ENCODE data around the gene CLEC18A. TPM values are rescaled to one million over a fixed set of nuclear protein-coding genes. Genes with fewer than 3 reads are reported as not detected.
"Not testable (repeated sequence)": the region's sequence is repeated elsewhere in the genome, so short reads cannot be mapped to it uniquely, and the experiment has no call there.

The CLEC18A gene
- total RNA-seq, 4 donors from 2014 or later = 0.67 to 1.1 TPM; not detected in 2

GRCh38 chr16:69963312-69963711 lies 12.2 kb downstream of the CLEC18A start:
- H3K9me3 ChIP-seq; H3K27me3 ChIP-seq; H3K4me1 ChIP-seq; intact Hi-C loops (cut with DNase I; ENCODE audit: low total_unique reads); DNase-seq; H3K4me3 ChIP-seq; H3K36me3 ChIP-seq; H3K27ac ChIP-seq: not testable (repeated sequence)

- H3K9me3 ChIP-seq; H3K27me3 ChIP-seq; intact Hi-C loops (cut with DNase I; ENCODE audit: low total_unique reads); H3K4me1 ChIP-seq; H3K36me3 ChIP-seq: not testable (repeated sequence)
- TF ChIP-seq POLR2A (IDR thresholded peaks at IDR 0.05) = peak in 1 of 2 donors; percentile 26
- DNase-seq = peak; percentile 28 to 59
- Histone ChIP-seq H3K4me3 (peak overlapping the region in 1 of 2 donors; percentile 46), H3K27ac (peak overlapping the region; percentile 71 to 72)
These were observed 14.0 kb downstream of the CLEC18A start for GRCh38 chr16:69964960-69965660.

- H3K27ac ChIP-seq = peak overlapping the region; percentile 71 to 72
- H3K27me3 ChIP-seq; H3K4me1 ChIP-seq; intact Hi-C loops (cut with DNase I; ENCODE audit: low total_unique reads); DNase-seq; H3K36me3 ChIP-seq; H3K9me3 ChIP-seq: not testable (repeated sequence)
- H3K4me3 ChIP-seq = peak overlapping the region in 1 of 2 donors; percentile 46
These were observed 14.5 kb downstream of the CLEC18A start for GRCh38 chr16:69965661-69966054.

- DNase-seq; intact Hi-C loops (cut with DNase I; ENCODE audit: low total_unique reads); H3K27me3 ChIP-seq: not testable (repeated sequence)
These were observed 16.6 kb downstream of the CLEC18A start for GRCh38 chr16:69967688-69968087.

GRCh38 chr16:69968125-69968524 lies 17.0 kb downstream of the CLEC18A start:
- H3K36me3 ChIP-seq; H3K9me3 ChIP-seq; H3K4me1 ChIP-seq; DNase-seq; H3K4me3 ChIP-seq; H3K27ac ChIP-seq; H3K27me3 ChIP-seq; intact Hi-C loops (cut with DNase I; ENCODE audit: low total_unique reads): not testable (repeated sequence)

More at GRCh38 chr16:69967688-69968087, 16.6 kb downstream of the CLEC18A start:
- not testable (repeated sequence) for H3K27ac ChIP-seq, H3K36me3 ChIP-seq, H3K9me3 ChIP-seq, H3K4me1 ChIP-seq, H3K4me3 ChIP-seq

- H3K9me3 ChIP-seq; intact Hi-C loops (cut with DNase I; ENCODE audit: low total_unique reads); H3K27me3 ChIP-seq; H3K4me1 ChIP-seq; H3K27ac ChIP-seq; H3K4me3 ChIP-seq; DNase-seq; H3K36me3 ChIP-seq: not testable (repeated sequence)
These were observed 18.5 kb downstream of the CLEC18A start for GRCh38 chr16:69969657-69970056.

- H3K27ac ChIP-seq; DNase-seq; intact Hi-C loops (cut with DNase I; ENCODE audit: low total_unique reads); H3K9me3 ChIP-seq; H3K27me3 ChIP-seq; H3K4me1 ChIP-seq; H3K36me3 ChIP-seq; H3K4me3 ChIP-seq: not testable (repeated sequence)
These were observed 21.0 kb downstream of the CLEC18A start for GRCh38 chr16:69972120-69972519.

GRCh38 chr16:69972935-69973334 lies 21.8 kb downstream of the CLEC18A start:
- H3K4me1 ChIP-seq; DNase-seq; H3K4me3 ChIP-seq; H3K9me3 ChIP-seq; H3K36me3 ChIP-seq; H3K27ac ChIP-seq; intact Hi-C loops (cut with DNase I; ENCODE audit: low total_unique reads); H3K27me3 ChIP-seq: not testable (repeated sequence)

GRCh38 chr16:69985196-69985595 lies 34.1 kb downstream of the CLEC18A start:
- DNase-seq; H3K9me3 ChIP-seq; intact Hi-C loops (cut with DNase I; ENCODE audit: low total_unique reads); H3K4me1 ChIP-seq; H3K27ac ChIP-seq; H3K36me3 ChIP-seq; H3K27me3 ChIP-seq; H3K4me3 ChIP-seq: not testable (repeated sequence)

GRCh38 chr16:69997956-69998355 lies 46.8 kb downstream of the CLEC18A start:
- H3K9me3 ChIP-seq; H3K36me3 ChIP-seq; H3K27ac ChIP-seq; H3K4me1 ChIP-seq; H3K27me3 ChIP-seq; DNase-seq; intact Hi-C loops (cut with DNase I; ENCODE audit: low total_unique reads); H3K4me3 ChIP-seq: not testable (repeated sequence)

- H3K4me3 ChIP-seq; H3K27me3 ChIP-seq; H3K4me1 ChIP-seq; H3K9me3 ChIP-seq; H3K27ac ChIP-seq; H3K36me3 ChIP-seq; intact Hi-C loops (cut with DNase I; ENCODE audit: low total_unique reads); DNase-seq: not testable (repeated sequence)
These were observed 48.7 kb downstream of the CLEC18A start for GRCh38 chr16:69999801-70000200.

- H3K36me3 ChIP-seq; intact Hi-C loops (cut with DNase I; ENCODE audit: low total_unique reads); H3K27ac ChIP-seq; H3K9me3 ChIP-seq; DNase-seq; H3K4me3 ChIP-seq; H3K27me3 ChIP-seq; H3K4me1 ChIP-seq: not testable (repeated sequence)
These were observed 52.4 kb downstream of the CLEC18A start for GRCh38 chr16:70003511-70003910.

GRCh38 chr16:70008604-70009003 lies 57.5 kb downstream of the CLEC18A start:
- H3K27ac ChIP-seq; H3K27me3 ChIP-seq; H3K36me3 ChIP-seq; H3K4me3 ChIP-seq; H3K9me3 ChIP-seq; DNase-seq; intact Hi-C loops (cut with DNase I; ENCODE audit: low total_unique reads); H3K4me1 ChIP-seq: not testable (repeated sequence)

GRCh38 chr16:70010615-70011014 lies 59.5 kb downstream of the CLEC18A start:
- H3K4me3 ChIP-seq; H3K36me3 ChIP-seq; H3K4me1 ChIP-seq; H3K27ac ChIP-seq; H3K9me3 ChIP-seq; H3K27me3 ChIP-seq; DNase-seq; intact Hi-C loops (cut with DNase I; ENCODE audit: low total_unique reads): not testable (repeated sequence)

Measured in uterus (tissue), 4 donors.